SIG-M5 treated with dmso at 0.1 percent for 504 hours (cell line): ENCODE measurements around the gene UPF2.

ENCODE experiments used
- DNase-seq: peaks from one replicate; lab custom pipeline; 2025; ENCODE audit not compliant: unreplicated experiment; lab: John Stamatoyannopoulos, UW

UPF2 gene

GRCh38 chr10:11962176-11962575 lies 80.4 kb downstream of the UPF2 start:
- no peak for DNase-seq

- no peak for DNase-seq
Measured at GRCh38 chr10:11961771-11962170, 80.8 kb downstream of the UPF2 start.

GRCh38 chr10:11959966-11960365 lies 82.6 kb downstream of the UPF2 start:
- no peak for DNase-seq

GRCh38 chr10:11958956-11959355 lies 83.7 kb downstream of the UPF2 start:
- no peak for DNase-seq

GRCh38 chr10:11951695-11952094 lies 90.9 kb downstream of the UPF2 start:
- no peak for DNase-seq

GRCh38 chr10:11950325-11951018 lies 92.1 kb downstream of the UPF2 start:
- no peak for DNase-seq

GRCh38 chr10:11949152-11949551 lies 93.5 kb downstream of the UPF2 start:
- DNase-seq, result peak; percentile 64

GRCh38 chr10:11946652-11947051 lies 96.0 kb downstream of the UPF2 start:
- no peak for DNase-seq

GRCh38 chr10:11936389-11937152 lies 106.0 kb downstream of the UPF2 start:
- no peak for DNase-seq

- no peak for DNase-seq
Measured at GRCh38 chr10:11934262-11934661, 108.3 kb downstream of the UPF2 start.

GRCh38 chr10:11933577-11934223 lies 108.9 kb downstream of the UPF2 start:
- no peak for DNase-seq

GRCh38 chr10:11931038-11931437 lies 111.6 kb downstream of the UPF2 start:
- DNase-seq, result no peak

GRCh38 chr10:11930312-11930978 lies 112.2 kb downstream of the UPF2 start:
- DNase-seq, result no peak

- DNase-seq, result no peak
Measured at GRCh38 chr10:11927746-11928145, 114.9 kb downstream of the UPF2 start.

- DNase-seq, result no peak
Measured at GRCh38 chr10:11921800-11922392, 120.7 kb downstream of the UPF2 start.

GRCh38 chr10:11919271-11919670 lies 123.3 kb downstream of the UPF2 start:
- no peak for DNase-seq

- DNase-seq, result no peak
Measured at GRCh38 chr10:11918384-11918783, 124.2 kb downstream of the UPF2 start.

GRCh38 chr10:11913079-11913641 lies 129.4 kb downstream of the UPF2 start:
- DNase-seq, result no peak

GRCh38 chr10:11910102-11910501 lies 132.5 kb downstream of the UPF2 start:
- no peak for DNase-seq

GRCh38 chr10:11909618-11910017 lies 133.0 kb downstream of the UPF2 start:
- no peak for DNase-seq

GRCh38 chr10:11908991-11909390 lies 133.6 kb downstream of the UPF2 start:
- no peak for DNase-seq
